Measurements from ENCODE around the gene SH3BGRL3. TPM values are rescaled to one million over a fixed set of nuclear protein-coding genes. Genes with fewer than 3 reads are reported as not detected.
A peak's percentile ranks its signal among the peaks of the same experiment; 100 is the strongest.

SH3BGRL3 gene
- total RNA-seq, 2 donors from 2014 or later = 38.2 to 43.1 TPM

GRCh38 chr1:26314501-26314900 lies 34.6 kb downstream of the SH3BGRL3 start:
- TF ChIP-seq CTCF (IDR thresholded peaks at IDR 0.05) (no peak), POLR2A (IDR thresholded peaks at IDR 0.05) (no peak)
- Histone ChIP-seq H3K27ac (no peak overlapping the region), H3K36me3 (replicated peaks in 1 of 2; ENCODE audit: insufficient read depth in 1 of 2, low read depth in 2 of 2) (no peaks in the 10 kb centered on the region), H3K27me3 (no peaks in the 10 kb centered on the region), H3K4me1 (no peaks in the 10 kb centered on the region), H3K9me3 (no peaks in the 10 kb centered on the region), H3K4me3 (no peak overlapping the region)
- ATAC-seq (no peak), DNase-seq (no peak)
- intact Hi-C loops (cut with DNase I) = no loop called here
- WGBS, 2 donors = 69 to 84% methylated on average over 5 of the region's 5 CpGs

GRCh38 chr1:26315874-26316850 lies 36.3 kb downstream of the SH3BGRL3 start:
- Histone ChIP-seq H3K4me1 (peaks cover under 1% of the 10 kb centered on the region), H3K36me3 (replicated peaks in 1 of 2; ENCODE audit: insufficient read depth in 1 of 2, low read depth in 2 of 2) (no peaks in the 10 kb centered on the region), H3K27ac (no peak overlapping the region), H3K4me3 (no peak overlapping the region), H3K27me3 (no peaks in the 10 kb centered on the region), H3K9me3 (no peaks in the 10 kb centered on the region)
- intact Hi-C loops (cut with DNase I) = loop anchor here (5.0 kb wide), 1 partner anchor 44 kb away; no protein-coding TSS in a partner anchor
- DNase-seq (no peak), ATAC-seq (no peak)
- TF ChIP-seq CTCF (IDR thresholded peaks at IDR 0.05) (no peak), POLR2A (IDR thresholded peaks at IDR 0.05) (no peak)
- WGBS, 2 donors = 74 to 78% methylated on average over 8 of the region's 8 CpGs

GRCh38 chr1:26317146-26317545 lies 37.3 kb downstream of the SH3BGRL3 start:
- H3K27me3 ChIP-seq = no peaks in the 10 kb centered on the region
- ATAC-seq = no peak
- H3K36me3 ChIP-seq (replicated peaks in 1 of 2; ENCODE audit: insufficient read depth in 1 of 2, low read depth in 2 of 2) = no peaks in the 10 kb centered on the region
- no peak for DNase-seq
- 84 to 92% methylated on average over 2 of the region's 2 CpGs for WGBS, 2 donors
- H3K4me3 ChIP-seq = no peak overlapping the region
- intact Hi-C loops (cut with DNase I) = loop anchor here (5.0 kb wide), 1 partner anchor 45 kb away; no protein-coding TSS in a partner anchor
- H3K27ac ChIP-seq = no peak overlapping the region
- no peak for TF ChIP-seq POLR2A (IDR thresholded peaks at IDR 0.05)
- TF ChIP-seq CTCF (IDR thresholded peaks at IDR 0.05) = no peak
- no peaks in the 10 kb centered on the region for H3K9me3 ChIP-seq
- H3K4me1 ChIP-seq = peaks cover 4% of the 10 kb centered on the region

GRCh38 chr1:26317612-26318337 lies 37.9 kb downstream of the SH3BGRL3 start, which contains the start of gene CD52:
CD52 (plus strand) TSS chr1:26317958; CDS start chr1:26318018, 60 bp downstream.
- TF ChIP-seq POLR2A (IDR thresholded peaks at IDR 0.05) (no peak), CTCF (IDR thresholded peaks at IDR 0.05) (no peak)
- no peak for DNase-seq
- H3K36me3 ChIP-seq (replicated peaks in 1 of 2; ENCODE audit: insufficient read depth in 1 of 2, low read depth in 2 of 2) = no peaks in the 10 kb centered on the region
- ATAC-seq = no peak
- H3K4me1 ChIP-seq = peaks cover 4% of the 10 kb centered on the region
- H3K4me3 ChIP-seq = no peak within 1 kb of the TSS
- WGBS, 2 donors = 60 to 71% methylated on average over 12 of the region's 12 CpGs
- peak within 1 kb of the TSS in 1 of 4 donors; percentile 45 for H3K27ac ChIP-seq
- no peaks in the 10 kb centered on the region for H3K9me3 ChIP-seq
- no peaks in the 10 kb centered on the region for H3K27me3 ChIP-seq
- intact Hi-C loops (cut with DNase I) = loop anchor here (5.0 kb wide), 1 partner anchor 45 kb away; no protein-coding TSS in a partner anchor

All from body of pancreas (tissue), 4 donors.